Subcutaneous abdominal adipose tissue (tissue), 5 donors: ENCODE results near the gene ABCC9.

ENCODE experiments used
- H3K27ac ChIP-seq: one replicate; pipeline ENCODE4 v1.7.0; 2013; ENCODE audit warnings: low read depth, mild to moderate bottlenecking, inconsistent platforms, low read length, moderate library complexity
- H3K27me3 ChIP-seq, 5 donors: one replicate each; pipeline ENCODE4 v1.7.0; 2013; ENCODE audit warnings: low read length in 5 of 5, inconsistent platforms in 1 of 5; ENCODE audit not compliant: control insufficient read depth in 5 of 5, insufficient read depth in 4 of 5
- H3K36me3 ChIP-seq, 5 donors: one replicate each; pipeline ENCODE4 v1.7.0; 2013; ENCODE audit warnings: low read length in 5 of 5; ENCODE audit not compliant: control insufficient read depth in 5 of 5, insufficient read depth in 5 of 5
- H3K4me1 ChIP-seq, 5 donors: one replicate each; pipeline ENCODE4 v1.7.0; 2013; ENCODE audit warnings: low read length in 5 of 5, mild to moderate bottlenecking in 3 of 5, moderate library complexity in 1 of 5; ENCODE audit not compliant: control insufficient read depth in 5 of 5, insufficient read depth in 5 of 5
- H3K4me3 ChIP-seq, 5 donors: one replicate each; pipeline ENCODE4 v1.7.0; 2013; ENCODE audit warnings: low read length in 5 of 5, low read depth in 1 of 5
- H3K9ac ChIP-seq, 5 donors: one replicate each; pipeline ENCODE4 v1.7.0; 2013; ENCODE audit warnings: low read length in 5 of 5, mild to moderate bottlenecking in 4 of 5, moderate library complexity in 3 of 5
- H3K9me3 ChIP-seq, 5 donors: one replicate each; pipeline ENCODE4 v1.7.0; 2013; ENCODE audit warnings: low read length in 5 of 5; ENCODE audit not compliant: control insufficient read depth in 5 of 5
- donor health status: healthy.
- donor health status: healthy.
- donor health status: healthy.
- donor health status: healthy.
- donor health status: healthy.

ABCC9 gene

GRCh38 chr12:21972055-21972454 is 30.8 kb upstream of the ABCC9 start:
- Histone ChIP-seq H3K4me1 (no peaks in the 10 kb centered on the region), H3K27me3 (no peaks in the 10 kb centered on the region), H3K36me3 (no peaks in the 10 kb centered on the region), H3K9me3 (no peaks in the 10 kb centered on the region), H3K4me3 (no peak overlapping the region), H3K27ac (no peak overlapping the region), H3K9ac (no peak overlapping the region)

- Histone ChIP-seq H3K4me1 (no peaks in the 10 kb centered on the region), H3K27me3 (no peaks in the 10 kb centered on the region), H3K27ac (no peak overlapping the region), H3K36me3 (no peaks in the 10 kb centered on the region), H3K4me3 (no peak overlapping the region), H3K9ac (no peak overlapping the region), H3K9me3 (no peaks in the 10 kb centered on the region)
Observed at GRCh38 chr12:21971344-21971743, 30.1 kb upstream of the ABCC9 start.

GRCh38 chr12:21962821-21963220 is 21.6 kb upstream of the ABCC9 start:
- no peaks in the 10 kb centered on the region for H3K27me3 ChIP-seq
- peaks cover 0 to 7% (median 0%) of the 10 kb centered on the region in 5 donors for H3K9me3 ChIP-seq
- H3K9ac ChIP-seq, result no peak overlapping the region
- H3K4me1 ChIP-seq, result no peaks in the 10 kb centered on the region
- no peak overlapping the region for H3K4me3 ChIP-seq
- no peak overlapping the region for H3K27ac ChIP-seq
- no peaks in the 10 kb centered on the region for H3K36me3 ChIP-seq

- no peaks in the 10 kb centered on the region for H3K4me1 ChIP-seq
- H3K27me3 ChIP-seq, result no peaks in the 10 kb centered on the region
- peaks cover 0 to 7% (median 0%) of the 10 kb centered on the region in 5 donors for H3K9me3 ChIP-seq
- H3K36me3 ChIP-seq, result no peaks in the 10 kb centered on the region
- no peak overlapping the region for H3K27ac ChIP-seq
- no peak overlapping the region for H3K9ac ChIP-seq
- no peak overlapping the region for H3K4me3 ChIP-seq
Observed at GRCh38 chr12:21962236-21962635, 21.0 kb upstream of the ABCC9 start.

GRCh38 chr12:21950649-21951048 is 9.4 kb upstream of the ABCC9 start:
- H3K27me3 ChIP-seq, result no peaks in the 10 kb centered on the region
- no peak overlapping the region for H3K9ac ChIP-seq
- H3K4me3 ChIP-seq, result no peak overlapping the region
- H3K27ac ChIP-seq, result no peak overlapping the region
- H3K9me3 ChIP-seq, result peaks cover 3 to 34% (median 26%) of the 10 kb centered on the region in 5 donors
- H3K36me3 ChIP-seq, result no peaks in the 10 kb centered on the region
- no peaks in the 10 kb centered on the region for H3K4me1 ChIP-seq

- no peak overlapping the region for H3K9ac ChIP-seq
- H3K27me3 ChIP-seq, result no peaks in the 10 kb centered on the region
- no peaks in the 10 kb centered on the region for H3K4me1 ChIP-seq
- H3K27ac ChIP-seq, result no peak overlapping the region
- no peaks in the 10 kb centered on the region for H3K36me3 ChIP-seq
- H3K4me3 ChIP-seq, result no peak overlapping the region
- H3K9me3 ChIP-seq, result peaks cover 3 to 34% (median 27%) of the 10 kb centered on the region in 5 donors
Observed at GRCh38 chr12:21949036-21949435, 7.8 kb upstream of the ABCC9 start.

GRCh38 chr12:21946983-21947382 is 5.8 kb upstream of the ABCC9 start:
- Histone ChIP-seq H3K4me3 (no peak overlapping the region), H3K9ac (no peak overlapping the region), H3K27me3 (peaks cover 0 to 2% (median 0%) of the 10 kb centered on the region in 5 donors), H3K36me3 (no peaks in the 10 kb centered on the region), H3K4me1 (peaks cover 0 to 7% (median 3%) of the 10 kb centered on the region in 5 donors), H3K9me3 (peaks cover 3 to 34% (median 27%) of the 10 kb centered on the region in 5 donors), H3K27ac (no peak overlapping the region)

GRCh38 chr12:21945002-21945401 is 3.8 kb upstream of the ABCC9 start:
- Histone ChIP-seq H3K27me3 (peaks cover 0 to 3% (median 0%) of the 10 kb centered on the region in 5 donors), H3K4me1 (peaks cover 0 to 22% (median 14%) of the 10 kb centered on the region in 5 donors), H3K27ac (no peak overlapping the region), H3K9ac (no peak overlapping the region), H3K9me3 (peaks cover 3 to 24% (median 21%) of the 10 kb centered on the region in 5 donors), H3K4me3 (no peak overlapping the region), H3K36me3 (no peaks in the 10 kb centered on the region)

- H3K27ac ChIP-seq, result peak overlapping the region; percentile 93
- peak overlapping the region in 3 of 5 donors; percentile 65 to 92 (median 84) for H3K9ac ChIP-seq
- H3K4me3 ChIP-seq, result peak overlapping the region; percentile 61 to 84 (median 71)
- no peaks in the 10 kb centered on the region for H3K36me3 ChIP-seq
- peaks cover 0 to 3% (median 0%) of the 10 kb centered on the region in 5 donors for H3K27me3 ChIP-seq
- peaks cover 0 to 25% (median 23%) of the 10 kb centered on the region in 5 donors for H3K4me1 ChIP-seq
- H3K9me3 ChIP-seq, result peaks cover 3 to 17% (median 16%) of the 10 kb centered on the region in 5 donors
Observed at GRCh38 chr12:21942377-21942703, 1.1 kb upstream of the ABCC9 start.

- H3K9ac ChIP-seq, result peak overlapping the region; percentile 64 to 93 (median 84)
- peak overlapping the region; percentile 61 to 89 (median 71) for H3K4me3 ChIP-seq
- peak overlapping the region; percentile 93 for H3K27ac ChIP-seq
- no peaks in the 10 kb centered on the region for H3K36me3 ChIP-seq
- H3K9me3 ChIP-seq, result peaks cover 3 to 12% (median 11%) of the 10 kb centered on the region in 5 donors
- H3K4me1 ChIP-seq, result peaks cover 0 to 25% (median 23%) of the 10 kb centered on the region in 5 donors
- peaks cover 0 to 3% (median 0%) of the 10 kb centered on the region in 5 donors for H3K27me3 ChIP-seq
Observed at GRCh38 chr12:21941506-21942376, 515 bp upstream of the ABCC9 start.
